GM12865 (cell line): ENCODE measurements around the gene KCTD2.
"Not testable (repeated sequence)": the region's sequence is repeated elsewhere in the genome, so short reads cannot be mapped to it uniquely, and the experiment has no call there.

Experiments used
- DNase-seq: peaks from one replicate; pipeline ENCODE4 v3.0.0; 2010; ENCODE audit warnings: low read depth
- H3K4me3 ChIP-seq: 2 replicates; pipeline ENCODE4 v1.5.1; 2011; ENCODE audit warnings: mild to moderate bottlenecking, low read depth, low read length, control low read depth
- TF ChIP-seq, protein P1 (sequence below): IDR thresholded peaks from 2 replicates; pipeline ENCODE4 v1.5.1; 2011; ENCODE audit warnings: low read length, control low read depth, low read depth, inconsistent platforms; ENCODE audit not compliant: insufficient read depth; ENCODE audit errors: missing control alignments

Gene KCTD2

DNA sequence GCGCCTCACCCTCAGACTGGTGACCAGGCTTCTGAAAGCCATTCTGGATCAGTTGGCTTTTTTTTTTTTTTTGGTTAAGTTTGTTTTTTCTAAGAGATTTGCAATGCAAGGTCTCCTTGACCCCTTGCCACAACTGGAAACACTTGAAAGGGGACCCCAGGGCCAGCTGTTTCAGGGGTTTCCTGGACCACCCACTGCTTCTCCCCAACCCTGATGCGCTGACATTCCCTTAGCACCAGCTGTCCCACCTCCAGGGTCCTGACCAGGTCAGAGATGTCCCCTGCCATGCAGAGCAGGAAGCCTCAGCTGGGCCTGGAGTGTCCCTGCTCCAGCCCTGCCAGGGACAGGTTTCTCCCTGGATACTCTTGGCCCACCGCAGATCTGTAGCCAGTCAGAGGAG, 42.7 kb upstream of the KCTD2 start:
- H3K4me3 ChIP-seq, result no peak overlapping the region
- TF ChIP-seq, protein P1, sequence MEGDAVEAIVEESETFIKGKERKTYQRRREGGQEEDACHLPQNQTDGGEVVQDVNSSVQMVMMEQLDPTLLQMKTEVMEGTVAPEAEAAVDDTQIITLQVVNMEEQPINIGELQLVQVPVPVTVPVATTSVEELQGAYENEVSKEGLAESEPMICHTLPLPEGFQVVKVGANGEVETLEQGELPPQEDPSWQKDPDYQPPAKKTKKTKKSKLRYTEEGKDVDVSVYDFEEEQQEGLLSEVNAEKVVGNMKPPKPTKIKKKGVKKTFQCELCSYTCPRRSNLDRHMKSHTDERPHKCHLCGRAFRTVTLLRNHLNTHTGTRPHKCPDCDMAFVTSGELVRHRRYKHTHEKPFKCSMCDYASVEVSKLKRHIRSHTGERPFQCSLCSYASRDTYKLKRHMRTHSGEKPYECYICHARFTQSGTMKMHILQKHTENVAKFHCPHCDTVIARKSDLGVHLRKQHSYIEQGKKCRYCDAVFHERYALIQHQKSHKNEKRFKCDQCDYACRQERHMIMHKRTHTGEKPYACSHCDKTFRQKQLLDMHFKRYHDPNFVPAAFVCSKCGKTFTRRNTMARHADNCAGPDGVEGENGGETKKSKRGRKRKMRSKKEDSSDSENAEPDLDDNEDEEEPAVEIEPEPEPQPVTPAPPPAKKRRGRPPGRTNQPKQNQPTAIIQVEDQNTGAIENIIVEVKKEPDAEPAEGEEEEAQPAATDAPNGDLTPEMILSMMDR, result no peak
- DNase-seq, result no peak

DNA sequence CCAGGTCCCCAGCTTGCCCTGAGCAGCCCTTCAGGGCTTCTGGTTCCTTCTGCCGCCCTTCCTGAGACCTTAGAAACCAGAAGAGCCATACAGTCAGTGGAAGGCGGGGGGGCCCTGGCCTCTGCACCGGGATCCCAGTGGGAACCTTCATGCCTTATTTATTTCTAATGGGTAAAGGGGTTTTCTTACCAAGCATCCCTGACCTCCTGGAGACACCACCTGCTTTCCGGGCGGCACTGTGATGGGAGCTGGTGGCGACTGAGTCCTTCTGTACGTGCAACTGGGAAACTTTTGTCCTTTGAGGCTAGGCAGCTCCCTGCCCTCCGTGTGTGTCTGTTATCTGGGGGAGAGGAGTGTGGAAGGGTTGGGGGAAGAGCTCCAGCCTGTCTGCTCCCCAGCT, 41.7 kb upstream of the KCTD2 start:
- H3K4me3 ChIP-seq, result no peak overlapping the region
- DNase-seq, result no peak
- TF ChIP-seq, protein P1, result no peak

DNA sequence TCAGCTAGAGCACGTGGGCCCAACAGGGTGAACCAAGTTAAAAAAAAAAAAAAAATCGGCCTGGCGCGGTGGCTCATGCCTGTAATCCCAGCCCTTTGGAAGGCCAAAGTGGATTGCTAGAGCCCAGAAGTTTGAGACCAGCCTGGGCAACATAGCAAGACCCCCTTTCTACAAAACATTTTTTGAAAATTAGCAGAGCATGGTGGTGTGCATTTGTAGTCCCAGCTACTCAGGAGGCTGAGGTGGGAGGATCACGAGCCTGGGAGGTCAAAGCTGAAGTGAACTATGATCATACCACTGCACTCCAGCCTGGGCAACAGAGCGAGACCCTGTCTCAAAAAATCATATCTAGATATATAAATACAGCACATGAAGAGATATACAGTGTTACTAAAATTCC, 40.9 kb upstream of the KCTD2 start:
- not testable (repeated sequence) for DNase-seq, H3K4me3 ChIP-seq

DNA sequence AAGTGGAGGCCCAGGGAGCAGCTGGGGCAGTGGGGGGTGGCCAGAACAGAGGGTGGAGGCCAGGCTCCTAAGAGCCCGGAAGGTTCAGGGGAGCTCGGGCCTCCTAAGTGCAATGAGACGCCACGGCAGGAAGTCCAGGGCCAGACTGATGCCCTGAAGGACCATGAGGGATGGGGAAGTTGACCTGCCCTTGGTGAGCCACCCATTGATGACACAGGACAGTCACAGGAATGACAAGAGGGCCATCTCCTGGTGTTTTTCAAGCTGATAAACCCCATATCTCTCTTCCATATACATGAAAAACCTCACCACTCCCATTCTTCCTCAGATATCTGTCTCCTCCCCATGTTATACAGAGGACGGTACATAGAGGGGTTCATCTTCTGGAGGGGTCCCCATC, 40.4 kb upstream of the KCTD2 start:
- no peak for DNase-seq
- TF ChIP-seq, protein P1, result no peak
- no peak overlapping the region for H3K4me3 ChIP-seq

DNA sequence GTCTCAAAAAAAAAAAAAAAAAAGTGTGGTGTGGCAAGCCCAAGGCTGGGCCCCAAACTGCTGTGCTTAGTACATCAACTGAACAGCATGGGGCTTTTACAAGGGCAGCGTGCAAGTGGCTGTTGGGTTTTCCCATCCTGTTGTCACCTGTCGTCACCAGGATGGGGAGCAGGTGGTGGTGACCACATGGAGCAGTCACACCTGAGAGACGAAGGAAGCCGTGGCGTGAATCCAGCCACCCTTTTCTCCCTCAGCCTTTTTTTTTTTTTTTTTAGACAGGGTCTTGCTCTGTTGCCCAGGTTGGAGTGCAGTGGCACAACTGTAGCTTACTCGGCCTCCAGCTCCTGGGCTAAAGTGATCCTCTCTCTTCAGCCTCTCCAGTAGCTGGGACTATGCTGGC, 38.7 kb upstream of the KCTD2 start:
- DNase-seq, result peak; percentile 52
- TF ChIP-seq, protein P1, result no peak
- H3K4me3 ChIP-seq, result no peak overlapping the region

DNA sequence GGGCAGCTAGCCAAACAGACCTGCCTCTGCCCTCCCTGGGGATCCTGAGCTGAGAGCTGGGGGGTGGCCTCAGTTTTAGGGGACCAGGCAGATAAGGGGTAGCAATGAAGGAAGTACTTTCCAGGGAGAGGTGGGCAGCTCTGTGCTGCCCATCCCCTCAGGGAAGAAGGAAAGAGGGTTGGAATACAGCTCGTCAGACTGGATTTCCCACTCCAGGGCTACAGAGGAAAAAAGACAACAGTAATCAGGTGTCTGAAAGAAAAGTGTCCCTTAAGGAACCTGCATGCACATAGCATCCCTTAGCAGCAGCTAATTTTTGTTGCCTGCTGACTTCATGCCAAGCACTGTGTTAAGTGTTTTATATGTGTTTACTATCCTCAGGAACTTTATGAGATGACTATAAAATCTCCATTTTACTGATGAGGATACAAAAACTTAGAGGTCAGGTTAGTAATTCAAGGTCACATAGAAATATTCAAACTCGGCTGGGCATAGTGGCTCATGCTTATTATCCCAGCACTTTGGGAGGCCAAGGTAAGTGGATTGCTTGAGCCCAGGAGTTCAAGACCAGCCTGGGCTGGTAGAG, 37.8 kb upstream of the KCTD2 start:
- DNase-seq, result no peak
- TF ChIP-seq, protein P1, result no peak
- H3K4me3 ChIP-seq, result no peak overlapping the region

DNA sequence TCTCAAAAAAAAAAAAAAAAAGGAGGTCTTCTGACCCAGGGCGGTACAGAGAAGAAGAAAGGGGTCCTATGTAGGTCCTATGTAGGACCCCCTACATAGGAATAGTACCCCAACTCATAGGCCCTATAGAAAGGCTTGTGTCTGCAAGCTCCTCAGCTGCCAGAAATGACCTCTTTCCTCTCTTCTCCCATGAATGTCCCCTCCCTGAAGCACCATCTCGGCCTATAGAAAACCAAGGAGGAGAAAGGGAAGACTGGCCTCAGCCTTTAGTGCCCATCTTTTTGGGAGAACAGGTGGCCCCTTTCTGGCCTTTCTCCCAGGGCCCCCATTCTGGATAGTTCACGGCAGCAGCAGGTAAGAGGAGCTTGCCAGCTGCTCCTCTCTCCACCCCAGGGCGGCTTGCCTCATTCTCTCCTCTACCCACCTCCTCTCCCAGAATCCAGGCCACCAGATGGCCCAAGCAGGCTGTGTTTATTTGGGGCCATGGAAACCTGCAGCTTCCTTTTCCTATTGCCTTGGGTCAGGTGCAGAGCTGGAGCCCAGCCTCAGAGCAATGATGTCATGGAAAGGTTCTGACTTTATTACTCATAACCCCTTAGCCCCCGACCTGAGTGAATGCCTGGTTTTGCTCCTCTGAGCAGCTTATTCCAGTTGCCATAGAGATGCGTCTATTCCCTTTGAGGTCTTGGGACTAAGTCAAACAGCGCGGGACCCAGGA, 36.2 kb upstream of the KCTD2 start:
- DNase-seq, result no peak
- no peak overlapping the region for H3K4me3 ChIP-seq
- TF ChIP-seq, protein P1, result no peak
